Astrocyte (in vitro differentiated cells and primary cell): ENCODE measurements around the gene SAMMSON. TPM values are rescaled to one million over a fixed set of nuclear protein-coding genes. Genes with fewer than 3 reads are reported as not detected.

Source experiments
- DNase-seq: peaks from one replicate; pipeline ENCODE4 v3.0.0-alpha.2; 2010; ENCODE audit warnings: low read depth
- FAIRE-seq: peaks from 2 replicates; lab custom pipeline; 2011; peaks lifted over from hg19 to GRCh38; lab: Jason Lieb, UNC
- H2AFZ ChIP-seq: 2 replicates; pipeline ENCODE4 v1.6.0; 2012; ENCODE audit warnings: low read depth, low read length, inconsistent platforms
- H3K27ac ChIP-seq: 2 replicates; pipeline ENCODE4 v1.5.1; 2011; ENCODE audit warnings: low read depth, low read length, inconsistent platforms
- H3K27me3 ChIP-seq: 2 replicates; pipeline ENCODE4 v1.6.0; 2011; ENCODE audit warnings: low read length, inconsistent platforms; ENCODE audit not compliant: insufficient read depth
- H3K36me3 ChIP-seq: 2 replicates; pipeline ENCODE4 v1.5.1; 2011; ENCODE audit warnings: low read length, inconsistent platforms; ENCODE audit not compliant: insufficient read depth
- H3K4me1 ChIP-seq: 2 replicates; pipeline ENCODE4 v1.5.1; 2011; ENCODE audit warnings: low read length, inconsistent platforms; ENCODE audit not compliant: insufficient read depth
- H3K4me2 ChIP-seq: 2 replicates; pipeline ENCODE4 v1.6.0; 2012; ENCODE audit warnings: low read length, inconsistent platforms
- H3K4me3 ChIP-seq: 2 replicates; pipeline ENCODE4 v1.5.1; 2011; ENCODE audit warnings: low read depth, mild to moderate bottlenecking, low read length, inconsistent platforms; ENCODE audit not compliant: insufficient read depth
- H3K79me2 ChIP-seq: 2 replicates; pipeline ENCODE4 v1.6.0; 2012; ENCODE audit warnings: mild to moderate bottlenecking, low read length, inconsistent platforms; ENCODE audit not compliant: insufficient read depth
- H3K9ac ChIP-seq: 2 replicates; pipeline ENCODE4 v1.6.0; 2012; ENCODE audit warnings: mild to moderate bottlenecking, low read length, inconsistent platforms
- H3K9me3 ChIP-seq: 2 replicates; pipeline ENCODE4 v1.5.1; 2012; ENCODE audit warnings: low read depth, mild to moderate bottlenecking, low read length, inconsistent platforms; ENCODE audit not compliant: insufficient read depth
- H4K20me1 ChIP-seq: 2 replicates; pipeline ENCODE4 v1.6.0; 2012; ENCODE audit warnings: low read length, inconsistent platforms; ENCODE audit not compliant: insufficient read depth
- H3K27ac Mint-ChIP-seq: one replicate; pipeline ENCODE4 v1.8.0; 2021; ENCODE audit warnings: mild to moderate bottlenecking, mixed read lengths; ENCODE audit not compliant: unreplicated experiment
- H3K27me3 Mint-ChIP-seq: one replicate; pipeline ENCODE4 v1.8.0; 2021; ENCODE audit warnings: low read depth, mixed read lengths; ENCODE audit not compliant: unreplicated experiment
- H3K36me3 Mint-ChIP-seq: one replicate; pipeline ENCODE4 v1.8.0; 2021; ENCODE audit warnings: low read depth, mixed read lengths; ENCODE audit not compliant: unreplicated experiment
- H3K4me1 Mint-ChIP-seq: one replicate; pipeline ENCODE4 v1.8.0; 2021; ENCODE audit warnings: low read depth, mixed read lengths; ENCODE audit not compliant: unreplicated experiment
- H3K4me3 Mint-ChIP-seq: one replicate; pipeline ENCODE4 v1.8.0; 2021; ENCODE audit warnings: mild to moderate bottlenecking, moderate library complexity, mixed read lengths; ENCODE audit not compliant: unreplicated experiment
- H3K9me3 Mint-ChIP-seq: one replicate; pipeline ENCODE4 v1.8.0; 2021; ENCODE audit warnings: mild to moderate bottlenecking, mixed read lengths; ENCODE audit not compliant: unreplicated experiment
- EZH2 ChIP-seq: IDR thresholded peaks from 2 replicates; pipeline ENCODE4 v1.6.1; 2012; ENCODE audit warnings: mild to moderate bottlenecking, low read length, inconsistent platforms; ENCODE audit not compliant: insufficient read depth
- total RNA-seq: library from RNA; stranded (reverse); gene quantifications from 2 replicates; pipeline ENCODE4 v1.2.1, GENCODE V29; 2021
- TF ChIP-seq, protein P1 (sequence below): IDR thresholded peaks from 2 replicates; pipeline ENCODE4 v1.5.1; 2011; ENCODE audit warnings: low read depth, mild to moderate bottlenecking, inconsistent platforms, low read length, moderate library complexity; ENCODE audit not compliant: insufficient read depth

SAMMSON gene
- total RNA-seq, 1 donor from 2014 or later = not detected

DNA sequence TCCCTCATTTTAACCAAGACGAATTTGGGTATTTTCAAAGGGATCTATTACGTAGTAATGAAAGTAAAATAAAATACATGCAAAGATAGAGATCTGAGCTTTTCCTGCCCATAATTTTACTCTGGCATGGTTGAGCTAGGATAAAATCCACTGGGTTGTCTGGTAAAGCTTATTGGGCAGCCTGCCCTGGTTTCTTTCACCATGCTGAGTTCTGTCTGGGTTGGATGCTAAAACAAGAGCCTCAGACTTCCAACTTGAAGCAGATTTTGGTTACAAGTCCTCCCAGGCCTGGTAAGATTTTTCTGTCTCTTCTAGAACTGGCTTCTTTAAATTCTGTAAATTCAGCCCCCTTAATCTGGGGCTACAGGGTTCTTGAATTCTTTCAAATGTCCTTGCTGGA lies 86.8 kb downstream of the SAMMSON start:
- FAIRE-seq (no peak), DNase-seq (no peak)
- no peaks in the 10 kb centered on the region for H3K4me1 Mint-ChIP-seq
- no peak overlapping the region for H3K4me3 Mint-ChIP-seq
- H3K9me3 Mint-ChIP-seq = no peaks in the 10 kb centered on the region
- H3K27ac Mint-ChIP-seq = no peak overlapping the region
- Histone ChIP-seq H3K4me2 (no peak overlapping the region), H3K36me3 (no peaks in the 10 kb centered on the region), H2AFZ (no peak overlapping the region), H3K79me2 (no peaks in the 10 kb centered on the region), H4K20me1 (no peaks in the 10 kb centered on the region), H3K9ac (no peak overlapping the region), H3K4me3 (no peak overlapping the region), H3K9me3 (no peaks in the 10 kb centered on the region), H3K4me1 (no peaks in the 10 kb centered on the region), H3K27ac (no peak overlapping the region), H3K27me3 (no peaks in the 10 kb centered on the region)
- no peak for TF ChIP-seq EZH2
- TF ChIP-seq, protein P1, sequence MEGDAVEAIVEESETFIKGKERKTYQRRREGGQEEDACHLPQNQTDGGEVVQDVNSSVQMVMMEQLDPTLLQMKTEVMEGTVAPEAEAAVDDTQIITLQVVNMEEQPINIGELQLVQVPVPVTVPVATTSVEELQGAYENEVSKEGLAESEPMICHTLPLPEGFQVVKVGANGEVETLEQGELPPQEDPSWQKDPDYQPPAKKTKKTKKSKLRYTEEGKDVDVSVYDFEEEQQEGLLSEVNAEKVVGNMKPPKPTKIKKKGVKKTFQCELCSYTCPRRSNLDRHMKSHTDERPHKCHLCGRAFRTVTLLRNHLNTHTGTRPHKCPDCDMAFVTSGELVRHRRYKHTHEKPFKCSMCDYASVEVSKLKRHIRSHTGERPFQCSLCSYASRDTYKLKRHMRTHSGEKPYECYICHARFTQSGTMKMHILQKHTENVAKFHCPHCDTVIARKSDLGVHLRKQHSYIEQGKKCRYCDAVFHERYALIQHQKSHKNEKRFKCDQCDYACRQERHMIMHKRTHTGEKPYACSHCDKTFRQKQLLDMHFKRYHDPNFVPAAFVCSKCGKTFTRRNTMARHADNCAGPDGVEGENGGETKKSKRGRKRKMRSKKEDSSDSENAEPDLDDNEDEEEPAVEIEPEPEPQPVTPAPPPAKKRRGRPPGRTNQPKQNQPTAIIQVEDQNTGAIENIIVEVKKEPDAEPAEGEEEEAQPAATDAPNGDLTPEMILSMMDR = no peak
- H3K36me3 Mint-ChIP-seq = no peaks in the 10 kb centered on the region
- peaks cover 4% of the 10 kb centered on the region for H3K27me3 Mint-ChIP-seq

DNA sequence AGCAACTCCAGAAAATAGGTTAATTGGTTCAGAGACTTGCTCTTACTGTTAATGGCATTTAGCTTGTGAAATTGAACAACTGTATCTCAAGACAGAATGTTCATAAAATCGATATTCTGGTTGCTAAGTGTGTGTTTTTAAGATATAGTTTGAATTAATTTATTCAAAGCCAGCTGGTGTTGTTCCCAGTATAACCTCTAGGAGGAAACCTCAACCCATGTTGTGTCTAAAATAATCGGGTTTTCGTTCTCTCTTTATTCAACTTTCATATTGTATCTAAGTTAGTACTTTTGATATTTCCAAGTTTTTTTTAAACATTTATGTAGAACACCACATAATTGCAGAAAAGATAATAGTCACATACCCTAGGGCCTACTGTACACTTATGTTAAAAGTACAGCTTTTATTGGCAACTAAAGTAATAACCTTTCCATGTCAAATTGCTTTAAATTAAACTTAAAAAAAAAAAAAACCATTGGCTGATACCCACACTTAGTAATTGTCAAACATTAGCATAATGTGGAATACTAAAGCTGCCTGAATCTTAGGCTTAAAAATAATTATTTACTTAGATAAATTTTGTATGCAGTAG lies 90.9 kb downstream of the SAMMSON start:
- H3K36me3 ChIP-seq = no peaks in the 10 kb centered on the region
- no peak overlapping the region for H3K4me3 ChIP-seq
- TF ChIP-seq EZH2 = no peak
- TF ChIP-seq, protein P1 = peak; percentile 71
- H2AFZ ChIP-seq = no peak overlapping the region
- H3K27ac ChIP-seq = no peak overlapping the region
- H3K9ac ChIP-seq = no peak overlapping the region
- no peaks in the 10 kb centered on the region for H3K79me2 ChIP-seq
- no peaks in the 10 kb centered on the region for H3K4me1 Mint-ChIP-seq
- DNase-seq (no peak), FAIRE-seq (no peak)
- no peak overlapping the region for H3K4me3 Mint-ChIP-seq
- H3K9me3 Mint-ChIP-seq = peaks cover 4% of the 10 kb centered on the region
- H3K27me3 ChIP-seq = no peaks in the 10 kb centered on the region
- H3K4me1 ChIP-seq = no peaks in the 10 kb centered on the region
- no peaks in the 10 kb centered on the region for H4K20me1 ChIP-seq
- H3K9me3 ChIP-seq = no peaks in the 10 kb centered on the region
- no peaks in the 10 kb centered on the region for H3K36me3 Mint-ChIP-seq
- H3K27me3 Mint-ChIP-seq = no peaks in the 10 kb centered on the region
- H3K27ac Mint-ChIP-seq = no peak overlapping the region
- peak overlapping the region; percentile 24 for H3K4me2 ChIP-seq

DNA sequence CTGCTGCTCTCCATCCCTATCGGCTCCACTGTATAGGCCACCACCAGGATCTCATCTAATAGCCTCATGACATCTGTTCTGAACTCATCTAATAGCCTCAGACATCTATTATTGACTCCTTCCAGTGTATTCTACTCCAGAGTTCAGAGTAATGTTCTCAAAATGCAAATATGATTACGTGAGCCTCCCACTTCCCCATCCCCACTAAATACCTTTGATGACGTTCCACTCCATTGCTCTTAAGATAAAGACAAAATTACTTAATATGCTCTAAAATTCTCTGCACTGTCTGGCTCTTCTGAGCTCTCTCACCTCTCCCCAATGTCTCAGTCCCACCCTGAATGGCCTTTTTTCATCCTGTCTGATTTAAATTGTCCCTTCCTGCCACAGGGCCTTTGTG lies 94.7 kb downstream of the SAMMSON start:
- Mint-ChIP-seq H3K27ac (no peak overlapping the region), H3K4me3 (no peak overlapping the region), H3K4me1 (no peaks in the 10 kb centered on the region), H3K9me3 (peaks cover 4% of the 10 kb centered on the region), H3K27me3 (no peaks in the 10 kb centered on the region), H3K36me3 (no peaks in the 10 kb centered on the region)
- H3K79me2 ChIP-seq = no peaks in the 10 kb centered on the region
- no peaks in the 10 kb centered on the region for H3K4me1 ChIP-seq
- no peak for TF ChIP-seq EZH2
- TF ChIP-seq, protein P1 = no peak
- H3K9ac ChIP-seq = no peak overlapping the region
- FAIRE-seq (no peak), DNase-seq (no peak)
- H2AFZ ChIP-seq = no peak overlapping the region
- H3K27me3 ChIP-seq = no peaks in the 10 kb centered on the region
- no peak overlapping the region for H3K4me3 ChIP-seq
- no peak overlapping the region for H3K4me2 ChIP-seq
- no peaks in the 10 kb centered on the region for H3K9me3 ChIP-seq
- H4K20me1 ChIP-seq = no peaks in the 10 kb centered on the region
- H3K27ac ChIP-seq = no peak overlapping the region
- H3K36me3 ChIP-seq = no peaks in the 10 kb centered on the region
